Measurements from ENCODE around the gene RBBP4. TPM values are rescaled to one million over a fixed set of nuclear protein-coding genes. Genes with fewer than 3 reads are reported as not detected.

Gene RBBP4
- total and polyA plus RNA-seq, 2 of the 8 experiments (the other 6 are each of a cell fraction or from before 2014, with no cell fraction given): 147 to 397 TPM

DNA sequence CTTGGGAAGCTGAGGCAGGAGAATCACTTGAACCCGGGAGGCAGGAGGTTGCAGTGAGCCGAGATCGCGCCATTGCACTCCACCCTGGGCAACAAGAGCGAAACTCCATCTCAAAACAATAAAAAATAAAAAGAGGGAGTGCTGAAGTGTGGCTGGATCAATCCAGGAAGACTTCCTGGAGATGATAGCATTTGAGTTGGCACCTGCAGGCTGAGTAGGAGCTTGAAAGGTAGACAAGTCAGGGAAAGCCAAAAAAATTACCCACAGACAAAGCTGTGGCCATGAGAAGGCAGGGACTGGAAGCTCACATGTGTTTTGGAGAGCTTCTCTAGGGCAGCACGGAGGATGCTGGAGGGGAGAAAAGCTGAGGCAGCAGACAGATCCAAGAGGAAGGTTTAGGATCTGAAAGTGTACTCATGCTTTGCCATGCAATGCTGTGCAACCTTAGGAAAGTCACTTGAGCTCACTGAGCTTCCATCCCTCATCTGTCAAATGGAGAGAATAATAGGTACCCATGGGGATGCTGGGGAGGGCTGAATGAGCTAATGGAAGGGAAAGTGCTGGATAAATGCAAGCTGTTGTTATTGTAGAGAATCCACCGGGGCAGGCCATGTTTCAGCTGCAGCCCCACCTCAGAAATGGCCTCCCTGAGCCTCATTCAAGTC is 77.5 kb downstream of the RBBP4 start:
- 91% methylated on average over 7 of the region's 7 CpGs; no CpG with 5 or more reads in 1 of the 2 experiments for WGBS, 2 experiments (ENCODE audit: extremely low coverage in 1 of 2, insufficient coverage in 1 of 2, insufficient read length in 1 of 2, insufficient replicate concordance in 2 of 2, low coverage in 1 of 2, low lambda C conversion rate in 2 of 2, missing lambda C conversion rate in 1 of 2)
- Histone ChIP-seq H2BK20ac (ENCODE audit: low read length) (no peak overlapping the region), H3K4me1 (replicated peaks in 1 of 4; ENCODE audit: control insufficient read depth in 3 of 4, insufficient read depth in 4 of 4, low read length in 3 of 4) (peaks cover 3 to 15% (median 13%) of the 10 kb centered on the region in 4 experiments), H4K91ac (replicated peaks; ENCODE audit: insufficient read length, low read length) (no peak overlapping the region), H3K14ac (ENCODE audit: insufficient read length) (no peak overlapping the region), H3K4me3 (ENCODE audit: extremely low read depth in 1 of 4, insufficient read depth in 2 of 4, low read depth in 3 of 4, low read length in 4 of 4) (no peak overlapping the region), H3K9ac (replicated peaks in 1 of 4; ENCODE audit: extremely low read depth in 1 of 4, low read depth in 3 of 4, low read length in 3 of 4) (no peak overlapping the region; a peak in 1 of 7 replicates), H3K56ac (replicated peaks; ENCODE audit: insufficient read length, low read depth, low read length) (no peak overlapping the region), H3K27me3 (replicated peaks in 1 of 4; ENCODE audit: control insufficient read depth in 3 of 4, extremely low read depth in 1 of 4, insufficient read depth in 3 of 4, low read length in 3 of 4) (no peaks in the 10 kb centered on the region; a peak in 1 of 7 replicates), H3K4ac (replicated peaks; ENCODE audit: insufficient read length, low read depth, low read length) (no peak overlapping the region), H2BK5ac (ENCODE audit: low read depth, low read length) (no peak overlapping the region), H2BK12ac (ENCODE audit: low read depth, low read length) (peak overlapping the region; percentile 43; the same call in 1 of the 2 replicates), H3K79me2 (ENCODE audit: control insufficient read depth in 1 of 2, insufficient read depth in 2 of 2, low read length in 2 of 2) (no peaks in the 10 kb centered on the region), H3K27ac (ENCODE audit: low read depth, low read length) (no peak overlapping the region), H3K79me1 (ENCODE audit: low read depth, low read length) (no peaks in the 10 kb centered on the region), H3K18ac (ENCODE audit: extremely low read depth, low read length) (no peak overlapping the region), H3K9me3 (ENCODE audit: insufficient read depth in 2 of 2, low read depth in 1 of 2, low read length in 1 of 2) (no peaks in the 10 kb centered on the region), H4K20me1 (replicated peaks in 1 of 2; ENCODE audit: control insufficient read depth in 1 of 2, insufficient read depth in 2 of 2, low read length in 2 of 2) (no peaks in the 10 kb centered on the region), H4K8ac (ENCODE audit: extremely low read depth, insufficient read depth, low read length) (no peak overlapping the region), H3K36me3 (ENCODE audit: control insufficient read depth in 2 of 4, insufficient read depth in 4 of 4, low read length in 3 of 4) (no peaks in the 10 kb centered on the region; a peak in 1 of 8 replicates), H3K4me2 (ENCODE audit: insufficient read depth in 1 of 2, low read depth in 2 of 2, low read length in 2 of 2) (no peak overlapping the region), H3K23ac (ENCODE audit: insufficient read length) (no peak overlapping the region), H2AK5ac (ENCODE audit: low read depth, low read length) (no peak overlapping the region), H4K5ac (ENCODE audit: insufficient read length, low read depth, low read length) (no peak overlapping the region), H2AFZ (ENCODE audit: low read length) (no peak overlapping the region), H3K23me2 (ENCODE audit: low read depth, low read length) (no peaks in the 10 kb centered on the region; the same call in 1 of the 2 replicates), H2BK120ac (replicated peaks; ENCODE audit: low read depth, low read length) (no peak overlapping the region), H2BK15ac (ENCODE audit: low read length) (no peak overlapping the region)
- DNase-seq (ENCODE audit: low read depth in 1 of 2, low spot score in 2 of 2) (no peak), FAIRE-seq (no peak)
- ChIA-PET POLR2A (ENCODE audit: partially characterized antibody) (interaction anchor here (0.5 to 3.9 kb wide), 8 partner anchors 12 to 47 kb away, joined by 3 to 21 read pairs (median 5); no protein-coding TSS in a partner anchor), CTCF (ENCODE audit: partially characterized antibody) (interaction anchor here (0.5 to 7.3 kb wide), 14 partner anchors 8 to 306 kb away, joined by 3 to 56 read pairs (median 4); a partner anchor contains a TSS)
- TF ChIP-seq CREB1 (IDR thresholded peaks at IDR 0.05) (no peak), ZNF274 (IDR thresholded peaks at IDR 0.05; ENCODE audit: borderline replicate concordance, extremely low read depth, low read length) (no peak), GABPA (IDR thresholded peaks at IDR 0.05; ENCODE audit: borderline replicate concordance, insufficient read depth, low read length) (no peak), POLR2A (IDR thresholded peaks at IDR 0.05; ENCODE audit: control extremely low read depth in 1 of 2, low read depth in 2 of 2, low read length in 2 of 2) (no peak), CEBPB (IDR thresholded peaks at IDR 0.05; ENCODE audit: low read depth, low read length) (no peak), CHD2 (IDR thresholded peaks at IDR 0.05; ENCODE audit: low read length) (no peak), RBBP5 (IDR thresholded peaks at IDR 0.05; ENCODE audit: borderline replicate concordance, low read depth, low read length) (no peak)
